Measurements from ENCODE around the gene OPN3. TPM values are rescaled to one million over a fixed set of nuclear protein-coding genes. Genes with fewer than 3 reads are reported as not detected.

OPN3 gene
- total and polyA plus RNA-seq, 9 of the 15 experiments (the other 6 are each of a cell fraction or from before 2014, with no cell fraction given): 4.2 to 34.6 (median 17.0) TPM

DNA sequence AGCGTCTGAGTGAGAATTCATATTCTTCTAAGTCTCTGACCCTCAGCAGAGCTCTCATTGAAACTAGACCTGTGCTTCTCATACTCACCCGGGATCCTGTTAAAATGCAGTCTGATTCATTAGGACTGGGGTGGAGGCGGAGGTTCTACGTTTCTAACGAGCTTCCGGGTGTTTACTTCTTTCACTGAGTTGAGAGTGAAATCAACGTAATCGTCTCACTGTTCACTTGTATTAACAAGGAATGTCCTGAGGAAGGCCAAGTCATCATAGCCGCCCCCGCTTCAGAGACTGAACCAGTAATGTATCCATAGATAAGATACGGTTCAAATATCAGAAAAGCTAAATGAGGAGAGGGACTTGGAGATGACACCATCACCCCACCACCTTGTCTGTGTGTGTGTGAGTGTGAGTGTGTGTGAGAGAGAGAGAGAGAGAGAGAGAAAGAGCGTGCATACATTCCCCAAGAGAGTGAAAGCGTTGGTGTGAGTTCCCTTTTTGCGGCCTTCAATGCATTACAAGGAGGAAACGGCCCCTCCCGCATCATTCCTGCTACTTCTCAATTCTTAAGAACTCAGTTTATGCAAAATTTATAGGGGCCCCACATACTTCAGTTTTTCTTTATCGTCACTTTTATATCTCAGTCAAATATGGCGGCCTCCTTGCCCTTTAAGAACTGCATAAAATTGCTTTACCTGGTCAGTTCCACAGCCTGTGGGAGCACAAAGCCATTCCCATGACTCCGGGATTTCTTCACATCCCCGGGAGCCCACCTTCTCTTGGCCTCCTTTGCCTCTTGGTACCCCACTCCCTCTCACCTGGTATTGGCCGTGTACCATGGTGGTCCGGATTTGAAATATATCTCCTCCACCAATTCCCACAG is 88.2 kb downstream of the OPN3 start (continued):
- TF ChIP-seq SMAD3 (CRISPR knock-in tag; conservative IDR thresholded peaks at IDR 0.05): peak; percentile 45; the same call in 1 of the 2 replicates
- TF ChIP-seq, protein P1, sequence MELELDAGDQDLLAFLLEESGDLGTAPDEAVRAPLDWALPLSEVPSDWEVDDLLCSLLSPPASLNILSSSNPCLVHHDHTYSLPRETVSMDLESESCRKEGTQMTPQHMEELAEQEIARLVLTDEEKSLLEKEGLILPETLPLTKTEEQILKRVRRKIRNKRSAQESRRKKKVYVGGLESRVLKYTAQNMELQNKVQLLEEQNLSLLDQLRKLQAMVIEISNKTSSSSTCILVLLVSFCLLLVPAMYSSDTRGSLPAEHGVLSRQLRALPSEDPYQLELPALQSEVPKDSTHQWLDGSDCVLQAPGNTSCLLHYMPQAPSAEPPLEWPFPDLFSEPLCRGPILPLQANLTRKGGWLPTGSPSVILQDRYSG (tag; conservative IDR thresholded peaks at IDR 0.05; ENCODE audit: low read depth): peak; percentile 66; the same call in 1 of the 2 replicates
- no peak for TF ChIP-seq HOXB6 (CRISPR knock-in tag; IDR thresholded peaks at IDR 0.05; ENCODE audit: borderline replicate concordance)
- TF ChIP-seq CBX3 (IDR thresholded peaks at IDR 0.05; ENCODE audit: borderline replicate concordance in 1 of 2, low read length in 2 of 2): peak in 1 of 2 experiments; percentile 63; a peak in 1 of 3 replicates
- TF ChIP-seq TCF7L2 (IDR thresholded peaks at IDR 0.05; ENCODE audit: low read depth, low read length): no peak
- TF ChIP-seq TCF7 (IDR thresholded peaks at IDR 0.05; ENCODE audit: borderline replicate concordance): no peak
- 0 out of 2 replicates have a peak, but pooled peaks have one; percentile 29 for TF ChIP-seq MTA2 (IDR thresholded peaks at IDR 0.05; ENCODE audit: low read depth)
- TF ChIP-seq SMARCC2 (IDR thresholded peaks at IDR 0.05; ENCODE audit: low read depth): peak; percentile 85
- peak; percentile 69; the same call in 1 of the 2 replicates for TF ChIP-seq MEF2D (tag; conservative IDR thresholded peaks at IDR 0.05; ENCODE audit: low read depth)
- TF ChIP-seq ZKSCAN8 (CRISPR knock-in tag; IDR thresholded peaks at IDR 0.05): 0 out of 2 replicates have a peak, but pooled peaks have one; percentile 60
- TF ChIP-seq, protein P2, sequence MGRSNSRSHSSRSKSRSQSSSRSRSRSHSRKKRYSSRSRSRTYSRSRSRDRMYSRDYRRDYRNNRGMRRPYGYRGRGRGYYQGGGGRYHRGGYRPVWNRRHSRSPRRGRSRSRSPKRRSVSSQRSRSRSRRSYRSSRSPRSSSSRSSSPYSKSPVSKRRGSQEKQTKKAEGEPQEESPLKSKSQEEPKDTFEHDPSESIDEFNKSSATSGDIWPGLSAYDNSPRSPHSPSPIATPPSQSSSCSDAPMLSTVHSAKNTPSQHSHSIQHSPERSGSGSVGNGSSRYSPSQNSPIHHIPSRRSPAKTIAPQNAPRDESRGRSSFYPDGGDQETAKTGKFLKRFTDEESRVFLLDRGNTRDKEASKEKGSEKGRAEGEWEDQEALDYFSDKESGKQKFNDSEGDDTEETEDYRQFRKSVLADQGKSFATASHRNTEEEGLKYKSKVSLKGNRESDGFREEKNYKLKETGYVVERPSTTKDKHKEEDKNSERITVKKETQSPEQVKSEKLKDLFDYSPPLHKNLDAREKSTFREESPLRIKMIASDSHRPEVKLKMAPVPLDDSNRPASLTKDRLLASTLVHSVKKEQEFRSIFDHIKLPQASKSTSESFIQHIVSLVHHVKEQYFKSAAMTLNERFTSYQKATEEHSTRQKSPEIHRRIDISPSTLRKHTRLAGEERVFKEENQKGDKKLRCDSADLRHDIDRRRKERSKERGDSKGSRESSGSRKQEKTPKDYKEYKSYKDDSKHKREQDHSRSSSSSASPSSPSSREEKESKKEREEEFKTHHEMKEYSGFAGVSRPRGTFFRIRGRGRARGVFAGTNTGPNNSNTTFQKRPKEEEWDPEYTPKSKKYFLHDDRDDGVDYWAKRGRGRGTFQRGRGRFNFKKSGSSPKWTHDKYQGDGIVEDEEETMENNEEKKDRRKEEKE (IDR thresholded peaks at IDR 0.05; ENCODE audit: borderline replicate concordance in 1 of 2, control insufficient read depth in 1 of 2, low read depth in 2 of 2, low read length in 1 of 2): no peak
- TF ChIP-seq CBFA2T3 (IDR thresholded peaks at IDR 0.05): peak; percentile 71
